Measurements from ENCODE around the gene CHID1.

The CHID1 gene

DNA sequence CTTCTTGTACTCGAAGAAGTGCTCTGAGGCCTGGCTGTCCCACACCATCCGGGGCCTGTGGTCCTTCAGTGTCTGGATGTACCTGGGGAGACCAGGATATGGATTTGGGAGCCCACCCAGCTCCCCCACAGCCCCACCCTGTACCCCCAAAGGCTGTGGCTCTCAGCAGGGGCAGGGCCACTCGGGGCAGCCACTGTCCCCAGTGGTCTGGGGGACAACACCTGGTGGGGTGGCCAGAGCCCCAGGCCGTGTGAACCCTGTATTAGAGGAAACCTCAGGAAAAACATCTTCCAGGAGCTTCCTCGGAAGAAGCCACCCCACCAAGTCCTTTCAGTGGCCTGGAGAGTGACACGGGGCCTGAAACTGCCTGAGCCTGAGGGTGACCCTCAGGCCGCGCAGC, 40.2 kb downstream of the CHID1 start:
- H3K4me3 ChIP-seq (ENCODE audit: low read depth, low read length) = no peak overlapping the region
- TF ChIP-seq, protein P1, sequence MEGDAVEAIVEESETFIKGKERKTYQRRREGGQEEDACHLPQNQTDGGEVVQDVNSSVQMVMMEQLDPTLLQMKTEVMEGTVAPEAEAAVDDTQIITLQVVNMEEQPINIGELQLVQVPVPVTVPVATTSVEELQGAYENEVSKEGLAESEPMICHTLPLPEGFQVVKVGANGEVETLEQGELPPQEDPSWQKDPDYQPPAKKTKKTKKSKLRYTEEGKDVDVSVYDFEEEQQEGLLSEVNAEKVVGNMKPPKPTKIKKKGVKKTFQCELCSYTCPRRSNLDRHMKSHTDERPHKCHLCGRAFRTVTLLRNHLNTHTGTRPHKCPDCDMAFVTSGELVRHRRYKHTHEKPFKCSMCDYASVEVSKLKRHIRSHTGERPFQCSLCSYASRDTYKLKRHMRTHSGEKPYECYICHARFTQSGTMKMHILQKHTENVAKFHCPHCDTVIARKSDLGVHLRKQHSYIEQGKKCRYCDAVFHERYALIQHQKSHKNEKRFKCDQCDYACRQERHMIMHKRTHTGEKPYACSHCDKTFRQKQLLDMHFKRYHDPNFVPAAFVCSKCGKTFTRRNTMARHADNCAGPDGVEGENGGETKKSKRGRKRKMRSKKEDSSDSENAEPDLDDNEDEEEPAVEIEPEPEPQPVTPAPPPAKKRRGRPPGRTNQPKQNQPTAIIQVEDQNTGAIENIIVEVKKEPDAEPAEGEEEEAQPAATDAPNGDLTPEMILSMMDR (IDR thresholded peaks at IDR 0.05; ENCODE audit: borderline replicate concordance, insufficient read depth, low read depth, low read length) = no peak

DNA sequence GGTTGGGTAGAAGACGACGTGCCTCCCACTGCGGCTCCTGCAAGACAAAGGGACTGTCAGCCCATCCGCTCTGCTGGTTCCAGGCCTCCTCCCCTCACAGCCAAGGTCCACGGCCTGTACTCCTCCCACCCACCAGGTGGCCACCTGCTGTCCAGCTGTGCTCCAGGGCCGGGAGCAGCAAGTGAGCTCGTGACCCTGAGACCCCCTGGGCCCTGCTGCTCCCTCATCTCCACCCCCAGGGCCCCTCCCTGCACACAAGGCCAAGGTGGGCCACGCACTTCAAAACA, 40.5 kb downstream of the CHID1 start:
- TF ChIP-seq, protein P1 (IDR thresholded peaks at IDR 0.05; ENCODE audit: borderline replicate concordance, insufficient read depth, low read depth, low read length) = no peak
- H3K4me3 ChIP-seq (ENCODE audit: low read depth, low read length) = no peak overlapping the region

DNA sequence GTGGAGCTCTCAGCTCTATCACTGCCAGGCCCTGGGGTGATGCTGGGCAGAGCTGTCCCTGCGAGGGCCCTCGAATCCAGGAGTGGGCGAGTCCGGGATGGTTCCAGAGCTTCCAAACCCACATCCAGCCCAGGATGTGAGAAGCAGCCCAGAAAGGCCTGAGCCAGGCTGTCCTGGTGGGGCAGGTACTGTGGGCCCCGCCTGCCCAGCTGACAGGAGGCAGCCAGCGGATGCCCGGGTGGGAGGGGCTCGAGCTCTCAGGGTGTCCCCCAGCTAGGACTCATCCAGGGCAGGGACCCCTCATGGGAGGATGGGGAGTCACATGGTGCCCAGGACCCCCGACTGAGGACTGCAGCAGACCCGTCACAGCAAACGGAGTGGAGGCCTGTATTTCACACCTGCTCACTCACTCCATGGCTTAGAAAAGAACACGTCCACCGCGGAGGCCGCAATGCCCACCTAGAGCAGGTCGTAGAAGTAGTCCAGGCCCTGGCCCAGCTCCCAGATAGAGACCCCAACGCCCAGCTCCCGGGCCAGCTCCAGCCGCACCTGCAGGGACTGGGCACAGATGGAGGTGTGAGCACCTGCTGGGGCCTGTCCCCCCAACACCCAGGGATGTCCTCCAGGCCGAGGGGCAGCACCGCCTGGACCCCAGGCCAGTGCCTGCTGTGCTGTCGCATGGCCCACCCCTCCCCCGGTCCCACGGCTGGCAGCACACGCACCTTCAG, 41.0 kb downstream of the CHID1 start:
- TF ChIP-seq, protein P1 (IDR thresholded peaks at IDR 0.05; ENCODE audit: borderline replicate concordance, insufficient read depth, low read depth, low read length) = no peak
- H3K4me3 ChIP-seq (ENCODE audit: low read depth, low read length) = no peak overlapping the region

GRCh38 chr11:868802-869201, 41.8 kb downstream of the CHID1 start:
- TF ChIP-seq, protein P1 (IDR thresholded peaks at IDR 0.05; ENCODE audit: borderline replicate concordance, insufficient read depth, low read depth, low read length) = no peak
- H3K4me3 ChIP-seq (ENCODE audit: low read depth, low read length) = no peak overlapping the region

DNA sequence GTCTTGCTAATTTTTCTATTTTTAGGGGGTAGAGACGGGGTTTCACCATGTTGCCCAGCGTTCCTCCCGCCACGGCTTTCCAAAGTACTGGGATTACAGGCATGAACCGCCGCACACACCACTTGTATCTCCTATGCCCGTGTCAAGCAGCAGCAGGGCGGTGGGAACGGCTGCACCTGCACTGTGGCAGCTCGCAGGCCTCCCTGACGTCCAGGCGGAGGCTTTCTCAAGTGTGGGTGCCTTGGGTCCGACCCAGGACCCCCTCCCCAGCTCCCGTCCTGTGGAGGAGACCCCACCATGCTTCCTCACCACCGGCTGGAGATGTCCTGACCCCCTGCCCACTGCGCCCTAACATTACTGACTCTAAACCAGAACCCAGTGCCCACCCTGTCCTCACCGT, 42.2 kb downstream of the CHID1 start:
- TF ChIP-seq, protein P1 (IDR thresholded peaks at IDR 0.05; ENCODE audit: borderline replicate concordance, insufficient read depth, low read depth, low read length) = no peak

DNA sequence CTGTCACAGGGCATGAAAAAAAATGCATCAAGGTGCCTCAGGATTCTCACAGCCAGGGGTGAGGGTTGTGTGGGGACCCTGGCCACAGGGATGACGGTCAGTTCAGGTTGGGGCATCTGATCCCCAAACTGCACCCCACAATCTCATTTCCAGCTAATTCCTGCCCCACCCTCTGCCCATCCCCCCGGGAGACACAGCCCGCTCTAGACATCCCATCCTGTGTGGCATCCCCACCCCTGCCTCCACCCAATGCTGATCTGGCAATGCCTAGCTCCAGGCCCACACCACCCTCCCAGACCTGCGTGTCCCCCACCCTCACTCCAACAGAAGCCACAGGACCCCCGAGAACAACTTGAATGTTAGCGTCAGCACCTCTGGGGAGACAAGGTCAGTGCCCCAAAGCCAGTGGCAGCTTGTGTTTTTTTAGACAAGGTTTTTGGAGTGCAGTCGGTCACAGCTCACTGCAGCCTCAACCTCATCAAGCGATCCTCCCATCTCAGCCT, 42.7 kb downstream of the CHID1 start:
- no peak overlapping the region for H3K4me3 ChIP-seq (ENCODE audit: low read depth, low read length)
- TF ChIP-seq, protein P1 (IDR thresholded peaks at IDR 0.05; ENCODE audit: borderline replicate concordance, insufficient read depth, low read depth, low read length) = no peak

More for the DNA sequence above, 42.2 kb downstream of the CHID1 start:
- no peak overlapping the region for H3K4me3 ChIP-seq (ENCODE audit: low read depth, low read length)

- TF ChIP-seq, protein P1 (IDR thresholded peaks at IDR 0.05; ENCODE audit: borderline replicate concordance, insufficient read depth, low read depth, low read length) = no peak
These were observed 44.1 kb downstream of the CHID1 start for GRCh38 chr11:866481-866880.

More at GRCh38 chr11:866481-866880, 44.1 kb downstream of the CHID1 start:
- no peak overlapping the region for H3K4me3 ChIP-seq (ENCODE audit: low read depth, low read length)
